Naive thymus-derived CD8-positive, alpha-beta T cell (primary cell): ENCODE results near the gene MYO16. TPM values are rescaled to one million over a fixed set of nuclear protein-coding genes. Genes with fewer than 3 reads are reported as not detected.

Experiments used
- ATAC-seq, 2 donors: fragments of 150-1000 bp; cut with Tn5 transposase in 1 of 2; sonication (Bioruptor Pico), chemical (Tn5 transposase) in 1 of 2; 1 replicate in 1 of 2; 2 replicates in 1 of 2; pipeline ENCODE4 v1.10.0; 2021; ENCODE audit warnings: mild to moderate bottlenecking in 2 of 2, moderate library complexity in 2 of 2
- POLR2A ChIA-PET: fragments of 350-600 bp; sonication (Branson Sonifier 250); formaldehyde crosslinking; loops from one replicate; lab custom pipeline; 2021; ENCODE audit warnings: antibody characterized with exemption; lab: Charles Lee
- DNase-seq, 10 donors: peaks; one replicate each; pipeline versions ENCODE4 v3.0.0 to v3.0.0-alpha.2; 2020 to 2022
- H3K27ac Mint-ChIP-seq, 10 donors: one replicate each; pipeline ENCODE4 v1.8.0; 2020 to 2022; ENCODE audit warnings: mild to moderate bottlenecking in 10 of 10, mixed read lengths in 10 of 10, moderate library complexity in 4 of 10, inconsistent platforms in 1 of 10
- H3K27me3 Mint-ChIP-seq, 5 donors: one replicate each; pipeline ENCODE4 v1.8.0; 2021 to 2022; ENCODE audit warnings: mixed read lengths in 5 of 5
- H3K36me3 Mint-ChIP-seq, 3 donors: one replicate each; pipeline ENCODE4 v1.8.0; 2020 to 2022; ENCODE audit warnings: mixed read lengths in 3 of 3, mild to moderate bottlenecking in 2 of 3, inconsistent platforms in 1 of 3
- H3K4me1 Mint-ChIP-seq, 4 donors: one replicate each; pipeline ENCODE4 v1.8.0; 2021 to 2022; ENCODE audit warnings: mixed read lengths in 4 of 4
- H3K4me3 Mint-ChIP-seq, 10 donors: one replicate each; pipeline ENCODE4 v1.8.0; 2020 to 2022; ENCODE audit warnings: mild to moderate bottlenecking in 10 of 10, mixed read lengths in 10 of 10, moderate library complexity in 6 of 10, inconsistent platforms in 1 of 10
- H3K9me3 Mint-ChIP-seq, 9 donors: one replicate each; pipeline ENCODE4 v1.8.0; 2020 to 2022; ENCODE audit warnings: mixed read lengths in 9 of 9, mild to moderate bottlenecking in 3 of 9, inconsistent platforms in 1 of 9, moderate library complexity in 1 of 9
- polyA plus RNA-seq, 3 donors: library from polyadenylated mRNA; unstranded; fragments of 300-500 nt; fragmentation: Illumina TruSeq; gene quantifications; one replicate each; pipeline ENCODE4 v1.2.3, GENCODE V29; 2021
- total RNA-seq, 8 experiments: library from RNA in 2 of 8; stranded (reverse) in 2 of 8; gene quantifications; one replicate each; pipeline ENCODE4 v1.2.3 and lab custom pipeline; 2021 to 2026

The MYO16 gene
- total and polyA plus RNA-seq, 5 experiments from 2014 or later = not detected

DNA sequence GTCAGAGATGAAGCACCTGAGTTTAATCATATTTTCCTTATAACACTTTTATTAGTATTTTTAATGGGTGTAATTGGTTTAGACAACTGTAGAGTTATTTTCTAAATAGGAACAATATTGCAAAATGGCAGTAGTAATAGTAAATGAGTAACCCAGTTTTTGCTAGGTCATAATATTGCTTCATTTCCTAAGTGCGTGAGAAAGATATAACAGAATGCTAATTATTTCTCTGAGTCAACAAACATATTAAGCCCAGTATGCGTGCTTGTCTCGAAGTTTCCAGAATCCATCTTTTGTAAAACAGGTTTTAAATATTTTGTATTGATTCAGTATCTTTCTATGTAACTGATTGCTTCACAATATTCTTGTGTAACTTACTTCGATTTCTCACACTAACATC is 315.3 kb downstream of the MYO16 start:
- H3K4me1 Mint-ChIP-seq = peaks cover 0 to 2% (median 0%) of the 10 kb centered on the region in 4 donors
- DNase-seq (no peak), ATAC-seq (no peak)
- H3K4me3 Mint-ChIP-seq = no peak overlapping the region
- POLR2A ChIA-PET = no interaction called here
- no peaks in the 10 kb centered on the region for H3K36me3 Mint-ChIP-seq
- H3K27me3 Mint-ChIP-seq = peaks cover 0 to 5% (median 0%) of the 10 kb centered on the region in 5 donors
- no peak overlapping the region for H3K27ac Mint-ChIP-seq
- no peaks in the 10 kb centered on the region for H3K9me3 Mint-ChIP-seq

GRCh38 chr13:108947551-108948030 is 318.2 kb downstream of the MYO16 start:
- H3K27ac Mint-ChIP-seq = no peak overlapping the region
- ATAC-seq (no peak), DNase-seq (no peak)
- peaks cover 0 to 3% (median 0%) of the 10 kb centered on the region in 5 donors for H3K27me3 Mint-ChIP-seq
- H3K36me3 Mint-ChIP-seq = no peaks in the 10 kb centered on the region
- POLR2A ChIA-PET = no interaction called here
- no peaks in the 10 kb centered on the region for H3K9me3 Mint-ChIP-seq
- no peak overlapping the region for H3K4me3 Mint-ChIP-seq
- H3K4me1 Mint-ChIP-seq = no peaks in the 10 kb centered on the region

- Mint-ChIP-seq H3K4me1 (no peaks in the 10 kb centered on the region), H3K36me3 (no peaks in the 10 kb centered on the region), H3K4me3 (no peak overlapping the region), H3K27ac (no peak overlapping the region), H3K27me3 (peaks cover 0 to 3% (median 0%) of the 10 kb centered on the region in 5 donors), H3K9me3 (no peaks in the 10 kb centered on the region)
- POLR2A ChIA-PET = no interaction called here
- DNase-seq (no peak), ATAC-seq (no peak)
Observed at GRCh38 chr13:108948251-108948671, 318.9 kb downstream of the MYO16 start.

DNA sequence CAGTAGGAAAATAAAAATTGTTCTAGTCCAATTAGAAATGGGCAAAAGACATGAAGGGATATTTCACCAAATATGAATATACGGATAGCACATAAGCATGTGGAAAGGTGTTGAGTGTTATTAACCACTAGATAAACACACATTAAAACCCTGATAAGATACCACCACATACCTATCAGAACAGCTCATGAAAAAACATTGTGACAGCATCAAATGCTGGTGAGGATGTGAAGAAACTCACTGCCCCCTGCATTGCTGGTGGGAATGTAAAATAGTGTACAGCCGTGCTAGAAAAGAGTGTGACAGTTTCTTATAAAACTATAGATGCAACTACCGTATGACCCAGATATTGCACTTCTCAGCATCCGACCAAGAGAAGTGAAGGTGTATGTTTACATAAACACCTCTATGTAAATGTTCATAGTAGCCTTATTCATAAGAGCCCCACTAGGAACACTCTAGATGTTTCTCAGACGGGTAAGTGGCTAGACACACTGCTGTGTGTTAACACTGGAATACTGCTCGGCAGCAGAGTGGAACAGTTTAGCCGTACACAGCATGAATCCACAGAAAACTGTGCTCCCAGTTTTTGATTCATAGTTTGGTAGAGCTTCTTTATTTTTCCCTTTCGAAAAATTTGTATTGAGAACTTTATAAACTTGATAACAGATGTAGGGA is 321.1 kb downstream of the MYO16 start:
- ATAC-seq (no peak), DNase-seq (no peak)
- peaks cover 2 to 10% (median 8%) of the 10 kb centered on the region in 5 donors for H3K27me3 Mint-ChIP-seq
- H3K36me3 Mint-ChIP-seq = no peaks in the 10 kb centered on the region
- no peaks in the 10 kb centered on the region for H3K4me1 Mint-ChIP-seq
- H3K27ac Mint-ChIP-seq = peak overlapping the region in 1 of 10 donors; percentile 75
- H3K9me3 Mint-ChIP-seq = no peaks in the 10 kb centered on the region
- POLR2A ChIA-PET = no interaction called here
- no peak overlapping the region for H3K4me3 Mint-ChIP-seq

- H3K27ac Mint-ChIP-seq = no peak overlapping the region
- POLR2A ChIA-PET = no interaction called here
- no peak for DNase-seq
- peaks cover 5 to 26% (median 16%) of the 10 kb centered on the region in 5 donors for H3K27me3 Mint-ChIP-seq
- H3K4me3 Mint-ChIP-seq = no peak overlapping the region
- no peaks in the 10 kb centered on the region for H3K36me3 Mint-ChIP-seq
- no peaks in the 10 kb centered on the region for H3K4me1 Mint-ChIP-seq
- ATAC-seq = no peak
- H3K9me3 Mint-ChIP-seq = no peaks in the 10 kb centered on the region
Observed at GRCh38 chr13:108955741-108956140, 326.3 kb downstream of the MYO16 start.

DNA sequence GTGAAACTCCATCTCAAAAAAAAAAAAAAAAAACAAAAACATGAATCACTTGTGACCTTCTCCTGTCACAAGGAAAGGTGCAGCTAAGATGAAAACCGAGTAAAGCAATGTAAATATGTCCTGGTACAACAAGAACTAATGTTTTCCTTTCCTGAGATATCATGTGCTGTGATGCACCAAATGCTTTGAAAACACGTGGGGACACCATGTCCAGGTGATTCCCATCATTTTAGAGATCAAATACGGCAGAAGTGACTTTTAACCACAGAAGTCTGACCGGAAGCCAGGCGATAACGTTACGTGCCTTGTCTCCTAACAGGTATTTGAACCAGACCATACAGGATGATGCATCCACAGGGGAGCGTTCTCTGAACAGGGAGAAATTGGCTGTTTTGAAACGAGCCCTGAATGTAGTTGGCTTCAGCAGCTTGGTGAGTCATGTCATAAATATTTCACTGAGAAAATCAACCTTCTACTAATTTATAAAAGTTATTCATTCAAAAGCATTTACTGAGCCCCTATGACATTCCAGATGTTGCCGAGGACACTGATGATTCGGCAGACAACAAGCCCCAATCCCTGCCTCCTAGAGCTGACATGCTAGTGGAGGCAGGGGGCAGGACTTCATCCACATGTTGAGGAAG is 328.1 kb downstream of the MYO16 start:
- Mint-ChIP-seq H3K36me3 (no peaks in the 10 kb centered on the region), H3K4me3 (no peak overlapping the region), H3K9me3 (no peaks in the 10 kb centered on the region), H3K27ac (no peak overlapping the region), H3K27me3 (peaks cover 7 to 26% (median 20%) of the 10 kb centered on the region in 5 donors), H3K4me1 (no peaks in the 10 kb centered on the region)
- ATAC-seq (no peak), DNase-seq (no peak)
- POLR2A ChIA-PET = no interaction called here

DNA sequence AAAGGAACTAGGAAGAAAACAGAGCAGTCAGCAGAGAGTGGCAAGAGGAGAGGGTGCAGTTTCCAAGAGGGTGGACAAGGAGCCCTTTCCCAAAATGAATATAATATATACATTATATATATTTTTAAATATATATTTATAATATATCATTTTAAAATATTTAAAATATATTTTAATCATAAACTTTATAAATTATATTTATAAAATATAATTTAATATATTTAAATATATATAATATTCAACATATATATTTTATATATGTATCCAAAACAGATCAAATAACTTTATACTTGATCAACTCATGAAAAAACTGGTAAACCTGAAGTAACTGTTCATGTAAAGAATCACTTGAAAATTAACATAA is 328.6 kb downstream of the MYO16 start:
- H3K27ac Mint-ChIP-seq = no peak overlapping the region
- no peak overlapping the region for H3K4me3 Mint-ChIP-seq
- peaks cover 7 to 26% (median 20%) of the 10 kb centered on the region in 5 donors for H3K27me3 Mint-ChIP-seq
- ATAC-seq = no peak
- POLR2A ChIA-PET = no interaction called here
- no peak for DNase-seq
- H3K4me1 Mint-ChIP-seq = no peaks in the 10 kb centered on the region
- H3K9me3 Mint-ChIP-seq = no peaks in the 10 kb centered on the region
- H3K36me3 Mint-ChIP-seq = no peaks in the 10 kb centered on the region

- Mint-ChIP-seq H3K4me3 (no peak overlapping the region), H3K9me3 (no peaks in the 10 kb centered on the region), H3K36me3 (no peaks in the 10 kb centered on the region), H3K27ac (no peak overlapping the region), H3K4me1 (no peaks in the 10 kb centered on the region), H3K27me3 (peaks cover 7 to 26% (median 20%) of the 10 kb centered on the region in 5 donors)
- no peak for ATAC-seq
- POLR2A ChIA-PET = no interaction called here
- DNase-seq = no peak
Observed at GRCh38 chr13:108959234-108959633, 329.8 kb downstream of the MYO16 start.

GRCh38 chr13:108960006-108960405 is 330.6 kb downstream of the MYO16 start:
- H3K36me3 Mint-ChIP-seq = no peaks in the 10 kb centered on the region
- H3K9me3 Mint-ChIP-seq = no peaks in the 10 kb centered on the region
- no peak overlapping the region for H3K4me3 Mint-ChIP-seq
- DNase-seq (no peak), ATAC-seq (no peak)
- peaks cover 7 to 21% (median 16%) of the 10 kb centered on the region in 5 donors for H3K27me3 Mint-ChIP-seq
- POLR2A ChIA-PET = no interaction called here
- H3K27ac Mint-ChIP-seq = no peak overlapping the region
- no peaks in the 10 kb centered on the region for H3K4me1 Mint-ChIP-seq

DNA sequence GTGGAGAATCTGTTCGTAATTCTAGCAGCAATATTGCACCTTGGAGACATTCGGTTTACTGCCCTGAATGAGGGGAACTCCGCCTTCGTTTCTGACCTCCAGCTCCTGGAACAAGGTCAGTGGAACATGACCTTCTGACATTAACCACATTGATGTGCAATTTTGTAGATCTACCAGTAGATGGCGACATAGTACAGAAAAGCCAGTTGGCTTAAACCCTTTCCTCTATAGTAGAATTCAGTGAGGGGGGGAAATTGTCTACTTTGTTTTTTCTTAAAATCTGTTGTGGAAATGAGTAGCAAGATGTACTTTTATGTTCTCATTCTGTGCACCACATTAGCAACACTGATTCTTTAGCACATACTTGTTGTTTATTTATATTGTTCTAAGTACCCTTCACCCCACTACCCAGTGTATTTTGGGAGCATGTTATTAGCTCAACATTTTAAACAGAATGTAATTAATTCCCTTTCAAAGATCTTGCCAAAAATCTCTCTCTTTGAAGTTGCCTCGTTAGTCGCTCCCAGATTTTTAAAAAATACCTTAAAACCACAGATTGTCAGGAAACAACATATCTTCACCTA is 332.2 kb downstream of the MYO16 start:
- no peak overlapping the region for H3K4me3 Mint-ChIP-seq
- ATAC-seq (peak; percentile 56 to 70), DNase-seq (peak in 4 of 10 donors; percentile 12 to 62 (median 55))
- H3K9me3 Mint-ChIP-seq = no peaks in the 10 kb centered on the region
- POLR2A ChIA-PET = no interaction called here
- H3K27me3 Mint-ChIP-seq = peaks cover 2 to 5% (median 4%) of the 10 kb centered on the region in 5 donors
- H3K36me3 Mint-ChIP-seq = no peaks in the 10 kb centered on the region
- peak overlapping the region in 1 of 10 donors; percentile 41 for H3K27ac Mint-ChIP-seq
- H3K4me1 Mint-ChIP-seq = no peaks in the 10 kb centered on the region

DNA sequence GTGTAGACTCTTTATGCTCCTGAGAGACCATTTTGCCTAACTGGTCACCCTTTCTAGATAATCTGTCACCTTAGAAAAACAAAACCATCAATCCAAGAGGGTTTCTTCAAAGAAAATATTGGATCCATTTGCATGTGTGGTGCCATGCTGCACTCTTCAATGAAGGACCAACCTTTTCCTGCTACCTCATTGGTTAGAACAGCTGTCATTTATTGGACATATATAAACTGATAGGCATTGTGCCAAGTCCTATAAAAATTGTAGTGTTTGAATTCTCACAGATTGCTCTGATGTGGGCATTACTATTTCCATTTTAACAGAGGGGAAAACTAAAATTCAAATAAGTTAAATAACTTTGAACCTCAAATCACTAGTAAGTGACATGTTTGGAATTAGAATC is 333.2 kb downstream of the MYO16 start:
- DNase-seq = no peak
- no peak for ATAC-seq
- Mint-ChIP-seq H3K9me3 (no peaks in the 10 kb centered on the region), H3K4me1 (no peaks in the 10 kb centered on the region), H3K27ac (no peak overlapping the region), H3K4me3 (no peak overlapping the region), H3K36me3 (no peaks in the 10 kb centered on the region), H3K27me3 (peaks cover 0 to 4% (median 2%) of the 10 kb centered on the region in 5 donors)
- POLR2A ChIA-PET = no interaction called here

DNA sequence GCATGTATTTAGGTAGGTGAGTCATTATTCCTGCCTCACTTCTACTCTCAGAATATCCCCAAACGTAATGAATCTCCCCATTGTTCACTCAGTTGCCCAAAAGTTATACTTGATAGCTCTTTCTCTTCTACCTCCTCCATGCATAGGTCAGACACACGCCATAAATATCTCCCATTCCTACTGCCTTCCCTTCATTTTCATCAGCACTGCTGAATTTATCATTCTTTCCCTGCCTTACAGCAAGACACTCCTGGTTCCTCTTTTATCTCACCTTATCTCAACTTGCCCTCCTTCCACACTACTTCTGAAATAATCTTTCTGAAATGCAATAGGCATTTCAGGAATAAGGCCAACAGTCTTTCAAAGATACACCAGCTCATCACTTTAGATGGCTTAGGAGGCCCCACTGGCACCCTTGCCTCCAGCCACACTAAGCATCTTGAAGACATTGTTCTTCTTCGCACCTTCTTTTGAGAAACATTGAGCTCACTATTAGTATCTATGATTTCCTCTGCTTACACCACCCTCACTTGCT is 333.9 kb downstream of the MYO16 start:
- Mint-ChIP-seq H3K9me3 (no peaks in the 10 kb centered on the region), H3K27me3 (peaks cover 0 to 4% (median 2%) of the 10 kb centered on the region in 5 donors), H3K4me3 (no peak overlapping the region), H3K4me1 (no peaks in the 10 kb centered on the region), H3K27ac (no peak overlapping the region), H3K36me3 (no peaks in the 10 kb centered on the region)
- POLR2A ChIA-PET = no interaction called here
- DNase-seq (no peak), ATAC-seq (no peak)
